Ishikawa (cell line): ENCODE measurements around the gene FAM20C.
A peak's percentile ranks its signal among the peaks of the same experiment; 100 is the strongest.

ENCODE experiments used
- CEBPB ChIP-seq: IDR thresholded peaks from 2 replicates; pipeline ENCODE4 v1.6.1; 2012
- CREB1 ChIP-seq: IDR thresholded peaks from 2 replicates; pipeline ENCODE4 v1.6.1; 2012; ENCODE audit warnings: low read depth
- EGR1 ChIP-seq: IDR thresholded peaks from 2 replicates; pipeline ENCODE4 v1.6.1; 2012
- EP300 ChIP-seq: IDR thresholded peaks from 2 replicates; pipeline ENCODE4 v1.6.1; 2012; ENCODE audit warnings: borderline replicate concordance
- FOXM1 ChIP-seq: IDR thresholded peaks from 2 replicates; pipeline ENCODE4 v1.6.1; 2012; ENCODE audit warnings: low read depth, borderline replicate concordance
- NFIC ChIP-seq: IDR thresholded peaks from 2 replicates; pipeline ENCODE4 v1.6.1; 2012
- RAD21 ChIP-seq: IDR thresholded peaks from 2 replicates; pipeline ENCODE4 v1.6.1; 2012; ENCODE audit warnings: low read depth
- REST ChIP-seq: IDR thresholded peaks from 2 replicates; pipeline ENCODE4 v1.6.1; 2012; ENCODE audit warnings: low read depth, mild to moderate bottlenecking
- TAF1 ChIP-seq: IDR thresholded peaks from 2 replicates; pipeline ENCODE4 v1.6.1; 2012; ENCODE audit warnings: low read depth, mild to moderate bottlenecking
- TCF12 ChIP-seq: IDR thresholded peaks from 2 replicates; pipeline ENCODE4 v1.6.1; 2012; ENCODE audit warnings: low read depth
- TEAD4 ChIP-seq: IDR thresholded peaks from 2 replicates; pipeline ENCODE4 v1.6.1; 2012
- YY1 ChIP-seq: IDR thresholded peaks from 2 replicates; pipeline ENCODE4 v1.6.1; 2012; ENCODE audit warnings: low read depth
- ZBTB7A ChIP-seq: IDR thresholded peaks from 2 replicates; pipeline ENCODE4 v1.6.1; 2012; ENCODE audit warnings: low read depth
- TF ChIP-seq, protein P1 (sequence below): IDR thresholded peaks from 2 replicates; pipeline ENCODE4 v1.6.1; 2012
- TF ChIP-seq, protein P2 (sequence below): IDR thresholded peaks from 2 replicates; pipeline ENCODE4 v1.6.1; 2012

Gene FAM20C

GRCh38 chr7:145863-146262 is 46.5 kb upstream of the FAM20C start:
- TF ChIP-seq RAD21 (no peak), NFIC (no peak), EGR1 (no peak), ZBTB7A (no peak), TAF1 (no peak), TCF12 (no peak), FOXM1 (no peak), EP300 (no peak), REST (no peak)
- TF ChIP-seq, protein P1, sequence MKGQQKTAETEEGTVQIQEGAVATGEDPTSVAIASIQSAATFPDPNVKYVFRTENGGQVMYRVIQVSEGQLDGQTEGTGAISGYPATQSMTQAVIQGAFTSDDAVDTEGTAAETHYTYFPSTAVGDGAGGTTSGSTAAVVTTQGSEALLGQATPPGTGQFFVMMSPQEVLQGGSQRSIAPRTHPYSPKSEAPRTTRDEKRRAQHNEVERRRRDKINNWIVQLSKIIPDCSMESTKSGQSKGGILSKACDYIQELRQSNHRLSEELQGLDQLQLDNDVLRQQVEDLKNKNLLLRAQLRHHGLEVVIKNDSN = no peak
- TF ChIP-seq, protein P2, sequence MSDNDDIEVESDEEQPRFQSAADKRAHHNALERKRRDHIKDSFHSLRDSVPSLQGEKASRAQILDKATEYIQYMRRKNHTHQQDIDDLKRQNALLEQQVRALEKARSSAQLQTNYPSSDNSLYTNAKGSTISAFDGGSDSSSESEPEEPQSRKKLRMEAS = no peak

- no peak for TF ChIP-seq TAF1
Observed at GRCh38 chr7:148543-148931, 43.8 kb upstream of the FAM20C start.

DNA sequence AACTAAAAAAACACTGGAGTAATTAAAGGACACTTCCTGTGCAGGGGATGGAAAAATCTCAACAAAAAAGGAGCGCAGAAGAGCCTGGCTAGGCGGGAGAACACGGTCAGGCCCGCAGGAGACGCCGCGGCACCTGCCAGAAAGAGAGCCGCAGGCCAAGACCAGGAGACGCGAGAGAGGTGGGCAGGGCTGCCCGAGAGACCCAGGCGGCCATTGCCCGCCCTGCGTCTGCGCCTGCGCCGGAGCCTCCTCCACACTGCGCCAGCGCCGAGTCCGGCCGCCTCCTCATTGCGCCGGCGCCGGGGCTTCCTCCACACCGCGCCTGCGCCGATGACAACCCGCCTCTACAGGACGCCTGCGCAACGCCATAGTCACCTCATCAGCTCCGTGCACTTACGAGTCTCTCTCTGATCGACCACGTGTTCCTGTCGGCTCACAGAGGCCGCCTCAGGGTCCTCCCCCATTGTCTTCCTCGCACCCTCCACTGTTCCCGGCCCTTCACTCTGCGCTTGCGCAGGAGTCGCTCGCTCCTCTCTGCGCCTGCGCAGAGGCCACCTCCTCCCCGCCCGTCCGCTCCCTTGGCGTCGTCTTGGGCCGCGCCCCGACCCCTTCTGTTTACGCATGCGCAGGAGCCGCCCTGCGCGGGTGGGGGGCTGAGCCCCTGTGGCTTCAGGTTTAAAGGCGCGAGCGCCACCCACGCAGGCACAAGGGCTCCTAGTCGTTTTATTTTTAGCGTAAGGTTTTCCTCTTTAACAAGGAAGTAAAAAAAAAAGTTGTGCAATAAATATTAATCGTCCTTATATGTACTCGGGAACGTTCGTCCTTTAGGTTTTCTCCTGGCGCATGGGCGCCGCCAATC is 43.2 kb upstream of the FAM20C start:
- no peak for TF ChIP-seq REST
- TF ChIP-seq EGR1 = peak; percentile 73
- no peak for TF ChIP-seq EP300
- no peak for TF ChIP-seq FOXM1
- peak; percentile 15; the same call in 1 of the 2 replicates for TF ChIP-seq CEBPB
- TF ChIP-seq, protein P1 = peak; percentile 88
- no peak for TF ChIP-seq TCF12
- peak; percentile 84 for TF ChIP-seq TAF1
- no peak for TF ChIP-seq NFIC
- peak; percentile 95 for TF ChIP-seq YY1
- TF ChIP-seq TEAD4 = no peak
- TF ChIP-seq RAD21 = no peak
- TF ChIP-seq, protein P2 = peak; percentile 99
- peak; percentile 79; the same call in 1 of the 2 replicates for TF ChIP-seq ZBTB7A
- no peak for TF ChIP-seq CREB1

- TF ChIP-seq, protein P2 = no peak
- TF ChIP-seq TAF1 (no peak), TCF12 (no peak), TEAD4 (no peak), FOXM1 (no peak), NFIC (no peak), RAD21 (no peak), ZBTB7A (no peak), CREB1 (no peak), YY1 (no peak), CEBPB (no peak), REST (no peak), EP300 (no peak), EGR1 (no peak)
- TF ChIP-seq, protein P1 = no peak
Observed at GRCh38 chr7:149791-150636, 42.4 kb upstream of the FAM20C start.
